Hematopoietic multipotent progenitor cell (in vitro differentiated cells): ENCODE results near the gene CREG2. TPM values are rescaled to one million over a fixed set of nuclear protein-coding genes. Genes with fewer than 3 reads are reported as not detected.
A peak's percentile ranks its signal among the peaks of the same experiment; 100 is the strongest.

ENCODE experiments used
- DNase-seq, 3 donors: peaks; one replicate each; pipeline ENCODE4 v3.0.0-alpha.2; 2011 to 2015; ENCODE audit warnings: low read depth in 2 of 3, low spot score in 2 of 3
- total RNA-seq: library from RNA; depleted of rRNA; stranded (reverse); fragments of >200 nt; gene quantifications from one replicate; pipeline ENCODE4 v1.2.3, GENCODE V29; 2012

Gene CREG2
- total RNA-seq, result 0.27 TPM

GRCh38 chr2:101387151-101387834, at the start of gene CREG2:
Gene CREG2 (minus strand): TSS chr2:101387503. CDS start chr2:101387457, 46 bp downstream.
- DNase-seq, result peak; percentile 26 to 72 (median 68)

- DNase-seq, result no peak
Observed at GRCh38 chr2:101435001-101435862, 47.9 kb upstream of the CREG2 start.

GRCh38 chr2:101433465-101433864, 46.2 kb upstream of the CREG2 start:
- no peak for DNase-seq

- DNase-seq, result no peak
Observed at GRCh38 chr2:101432411-101433181, 45.3 kb upstream of the CREG2 start.

GRCh38 chr2:101431486-101431885, 44.2 kb upstream of the CREG2 start:
- no peak for DNase-seq

- no peak for DNase-seq
Observed at GRCh38 chr2:101430156-101430555, 42.9 kb upstream of the CREG2 start.

- DNase-seq, result no peak
Observed at GRCh38 chr2:101429453-101429852, 42.1 kb upstream of the CREG2 start.

- no peak for DNase-seq
Observed at GRCh38 chr2:101428422-101429176, 41.3 kb upstream of the CREG2 start.

GRCh38 chr2:101427743-101428142, 40.4 kb upstream of the CREG2 start:
- DNase-seq, result no peak

- DNase-seq, result no peak
Observed at GRCh38 chr2:101427240-101427639, 39.9 kb upstream of the CREG2 start.

GRCh38 chr2:101426822-101427221, 39.5 kb upstream of the CREG2 start:
- DNase-seq, result no peak

GRCh38 chr2:101420623-101421022, 33.3 kb upstream of the CREG2 start:
- no peak for DNase-seq

GRCh38 chr2:101419096-101419663, 31.9 kb upstream of the CREG2 start:
- DNase-seq, result peak; percentile 36 to 77 (median 60)

- no peak for DNase-seq
Observed at GRCh38 chr2:101418460-101419095, 31.3 kb upstream of the CREG2 start.

GRCh38 chr2:101416609-101417008, 29.3 kb upstream of the CREG2 start:
- no peak for DNase-seq

- no peak for DNase-seq
Observed at GRCh38 chr2:101415884-101416283, 28.6 kb upstream of the CREG2 start.

GRCh38 chr2:101415220-101415619, 27.9 kb upstream of the CREG2 start:
- no peak for DNase-seq

GRCh38 chr2:101412092-101412694, 24.9 kb upstream of the CREG2 start:
- DNase-seq, result no peak

- no peak for DNase-seq
Observed at GRCh38 chr2:101410746-101411145, 23.4 kb upstream of the CREG2 start.
